Ovary (tissue), 9 donors: ENCODE data around the gene HYCC2. TPM values are rescaled to one million over a fixed set of nuclear protein-coding genes. Genes with fewer than 3 reads are reported as not detected.

Experiments
- DNase-seq, 5 donors: peaks; one replicate each; pipeline ENCODE4 v3.0.0-alpha.2; 2019 to 2020
- H3K27ac ChIP-seq, 2 donors: fragments of 200-600 bp; one replicate each; pipeline versions ENCODE4 v1.5.1 to v1.8.0; 2019 to 2022
- H3K27me3 ChIP-seq: fragments of 200-600 bp; one replicate; pipeline ENCODE4 v1.8.0; 2022
- H3K36me3 ChIP-seq: fragments of 200-600 bp; sonication (generic); one replicate; pipeline ENCODE4 v1.5.1; 2019
- H3K4me1 ChIP-seq: one replicate; pipeline ENCODE4 v1.8.1; 2013; ENCODE audit warnings: mild to moderate bottlenecking, moderate library complexity; ENCODE audit not compliant: insufficient read depth
- H3K4me3 ChIP-seq: fragments of 200-600 bp; sonication (generic); one replicate; pipeline ENCODE4 v1.5.1; 2017
- H3K9me3 ChIP-seq, 2 donors: fragments of 200-600 bp in 1 of 2; sonication (generic) in 1 of 2; one replicate each; pipeline versions ENCODE4 v1.5.1 to v1.8.1; 2013 to 2019; ENCODE audit warnings: mild to moderate bottlenecking in 1 of 2, moderate library complexity in 1 of 2
- CTCF ChIP-seq, 3 donors: fragments of 450-650 bp in 2 of 3; fragments of 200-600 bp in 1 of 3; IDR thresholded peaks; one replicate each; pipeline versions ENCODE4 v1.5.1 to v1.8.0; 2016 to 2022; ENCODE audit warnings: antibody characterized with exemption in 3 of 3, mild to moderate bottlenecking in 1 of 3
- EP300 ChIP-seq: sonication (generic); formaldehyde crosslinking; IDR thresholded peaks from one replicate; pipeline ENCODE4 v1.6.1; 2017; ENCODE audit warnings: antibody characterized with exemption
- POLR2A ChIP-seq: fragments of 450-650 bp; IDR thresholded peaks from one replicate; pipeline ENCODE4 v1.6.1; 2017; ENCODE audit warnings: antibody characterized with exemption, mild to moderate bottlenecking, moderate library complexity
- WGBS, 3 donors: extraction: QIAGEN DNeasy Blood & Tissue Kit in 1 of 3; methylation state at CpG; one replicate each; pipeline versions ENCODE4 v1.1.5 to v1.1.7; 2013 to 2017; 5-methylcytosine and 5-hydroxymethylcytosine counted together
- intact Hi-C, 4 donors: fragments of 100-400 bp; cut with DNase I; formaldehyde crosslinking; loops; one replicate each; pipeline versions ENCODE4 v1.11.0 to v1.15.1; 2022 to 2023
- polyA plus RNA-seq, 2 donors: library from polyadenylated mRNA; stranded (reverse); fragments of 200-250 nt in 1 of 2; fragments of 350-450 nt in 1 of 2; fragmentation: Illumina TruSeq in 1 of 2; extraction: RNeasy Lipid Tissue Mini Kit (QIAGEN cat#74804) in 1 of 2; gene quantifications; one replicate each; pipeline ENCODE4 v1.2.3, GENCODE V29; 2013 to 2014
- total RNA-seq, 7 donors: library from RNA; depleted of rRNA in 2 of 7; stranded (reverse); fragments of >200 nt in 2 of 7; fragmentation: NEBNext Ultra II Directional in 3 of 7; extraction: Animal tissue kit (Norgen Biotek cat#: 25700) in 3 of 7; gene quantifications; one replicate each; pipeline versions ENCODE4 v1.1.0 to v1.2.4, GENCODE V29; 2016 to 2023
- donor health status: DM: no; HTN: no; CAD: no; lungs with moderate emphysema.
- donor health status: DM: no; HTN: no; CAD: no.
- donor health status: Bipolar disorder and iron deficiency.
- donor health status: DM: yes; HTN: yes; CAD: no.
- donor health status: DM: no; HTN: no; CAD: no.
- donor health status: DM: yes; HTN: yes; CAD: no.

Gene HYCC2
- total and polyA plus RNA-seq, 9 donors, result 3.4 to 21.1 (median 13.7) TPM

GRCh38 chr2:201105759-201106158, 34.3 kb upstream of the HYCC2 start:
- no peak for DNase-seq
- intact Hi-C loops, result no loop called here
- WGBS, 3 donors, result 94 to 98% (median 96%) methylated on average over 1 of the region's 1 CpG
- H3K27me3 ChIP-seq, result no peaks in the 10 kb centered on the region
- H3K36me3 ChIP-seq, result no peaks in the 10 kb centered on the region
- TF ChIP-seq POLR2A (no peak), EP300 (no peak), CTCF (IDR thresholded peaks at IDR 0.05) (no peak)
- no peak overlapping the region for H3K27ac ChIP-seq
- no peaks in the 10 kb centered on the region for H3K4me1 ChIP-seq
- no peaks in the 10 kb centered on the region for H3K9me3 ChIP-seq
- H3K4me3 ChIP-seq, result no peak overlapping the region

- no peaks in the 10 kb centered on the region for H3K9me3 ChIP-seq
- no peaks in the 10 kb centered on the region for H3K4me1 ChIP-seq
- H3K4me3 ChIP-seq, result no peak overlapping the region
- intact Hi-C loops, result no loop called here
- H3K27me3 ChIP-seq, result no peaks in the 10 kb centered on the region
- no peak overlapping the region for H3K27ac ChIP-seq
- no peaks in the 10 kb centered on the region for H3K36me3 ChIP-seq
- no peak for TF ChIP-seq EP300
- no peak for TF ChIP-seq POLR2A
- no peak for TF ChIP-seq CTCF (IDR thresholded peaks at IDR 0.05)
- WGBS, 3 donors, result 94 to 98% (median 95%) methylated on average over 3 of the region's 3 CpGs
- no peak for DNase-seq
Measured at GRCh38 chr2:201100497-201100896, 29.0 kb upstream of the HYCC2 start.

GRCh38 chr2:201093573-201093972, 22.1 kb upstream of the HYCC2 start:
- intact Hi-C loops, result no loop called here
- TF ChIP-seq EP300 (no peak), CTCF (IDR thresholded peaks at IDR 0.05) (no peak), POLR2A (no peak)
- Histone ChIP-seq H3K36me3 (no peaks in the 10 kb centered on the region), H3K4me3 (no peak overlapping the region), H3K27me3 (no peaks in the 10 kb centered on the region), H3K27ac (no peak overlapping the region), H3K4me1 (no peaks in the 10 kb centered on the region), H3K9me3 (no peaks in the 10 kb centered on the region)
- WGBS, 3 donors, result 97 to 99% (median 98%) methylated on average over 5 of the region's 5 CpGs
- DNase-seq, result no peak

- intact Hi-C loops, result no loop called here
- DNase-seq, result no peak
- TF ChIP-seq CTCF (IDR thresholded peaks at IDR 0.05) (no peak), EP300 (no peak), POLR2A (no peak)
- no peak overlapping the region for H3K4me3 ChIP-seq
- H3K36me3 ChIP-seq, result no peaks in the 10 kb centered on the region
- no peaks in the 10 kb centered on the region for H3K27me3 ChIP-seq
- no peaks in the 10 kb centered on the region for H3K9me3 ChIP-seq
- H3K4me1 ChIP-seq, result no peaks in the 10 kb centered on the region
- WGBS, 3 donors, result 88 to 90% (median 89%) methylated on average over 4 of the region's 4 CpGs
- no peak overlapping the region for H3K27ac ChIP-seq
Measured at GRCh38 chr2:201090574-201090973, 19.1 kb upstream of the HYCC2 start.

GRCh38 chr2:201084863-201085262, 13.4 kb upstream of the HYCC2 start:
- intact Hi-C loops, result no loop called here
- DNase-seq, result no peak
- Histone ChIP-seq H3K4me1 (no peaks in the 10 kb centered on the region), H3K9me3 (no peaks in the 10 kb centered on the region), H3K4me3 (no peak overlapping the region), H3K27me3 (no peaks in the 10 kb centered on the region), H3K27ac (no peak overlapping the region), H3K36me3 (no peaks in the 10 kb centered on the region)
- 80 to 90% (median 85%) methylated on average over 2 of the region's 2 CpGs for WGBS, 3 donors
- TF ChIP-seq CTCF (IDR thresholded peaks at IDR 0.05), result no peak
- TF ChIP-seq EP300, result no peak
- no peak for TF ChIP-seq POLR2A
